Measurements from ENCODE around the gene COPG1.
"Not testable (repeated sequence)": the region's sequence is repeated elsewhere in the genome, so short reads cannot be mapped to it uniquely, and the experiment has no call there.

Gene COPG1

DNA sequence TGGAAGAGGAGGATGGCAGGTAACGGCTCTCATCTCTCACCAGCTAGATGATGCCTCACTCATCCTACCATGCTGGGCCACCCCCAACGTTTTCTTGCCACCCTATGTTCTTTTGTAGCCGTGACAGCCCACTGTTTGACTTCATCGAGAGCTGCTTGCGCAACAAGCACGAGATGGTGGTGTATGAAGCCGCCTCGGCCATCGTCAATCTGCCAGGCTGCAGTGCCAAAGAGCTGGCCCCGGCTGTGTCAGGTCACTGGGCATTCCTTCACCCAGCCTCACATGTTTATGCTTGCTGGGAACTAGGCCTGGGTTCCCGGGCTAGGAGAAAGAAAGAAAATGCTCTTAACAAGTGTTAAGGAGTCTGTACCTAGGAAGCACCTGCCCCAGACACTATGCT, 8.2 kb downstream of the COPG1 start:
- TF ChIP-seq CTCF (IDR thresholded peaks at IDR 0.05; ENCODE audit: low read depth, low read length) = no peak
- DNase-seq (ENCODE audit: extremely low read depth, low read depth) = no peak

- no peak for TF ChIP-seq CTCF (IDR thresholded peaks at IDR 0.05; ENCODE audit: low read depth, low read length)
These were observed 10.4 kb downstream of the COPG1 start for GRCh38 chr3:129259612-129260477.

GRCh38 chr3:129260606-129261005, 11.2 kb downstream of the COPG1 start:
- no peak for TF ChIP-seq CTCF (IDR thresholded peaks at IDR 0.05; ENCODE audit: low read depth, low read length)
- DNase-seq (ENCODE audit: extremely low read depth, low read depth) = no peak

More at GRCh38 chr3:129259612-129260477, 10.4 kb downstream of the COPG1 start:
- DNase-seq (ENCODE audit: extremely low read depth, low read depth) = no peak

DNA sequence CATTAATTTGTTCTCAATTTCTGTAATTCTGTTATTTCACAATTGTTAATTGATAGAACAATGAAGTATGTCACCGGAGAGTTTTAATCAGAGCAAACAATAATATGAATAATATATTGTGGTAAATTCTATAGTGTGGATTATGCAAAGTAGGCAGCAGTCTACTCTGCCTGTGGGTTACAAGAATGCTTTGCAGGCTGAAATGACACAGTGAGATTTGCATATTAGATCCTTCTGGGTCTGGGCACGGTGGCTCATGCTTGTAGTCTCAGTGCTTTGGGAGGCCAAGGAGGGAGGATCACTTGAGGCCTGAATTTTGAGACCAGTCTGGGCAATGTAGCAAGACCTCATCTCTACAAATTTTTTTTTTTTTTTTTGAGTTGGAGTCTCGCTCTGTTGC, 12.5 kb downstream of the COPG1 start:
- DNase-seq (ENCODE audit: extremely low read depth, low read depth) = no peak
- TF ChIP-seq CTCF (IDR thresholded peaks at IDR 0.05; ENCODE audit: low read depth, low read length) = no peak

- no peak for DNase-seq (ENCODE audit: extremely low read depth, low read depth)
- TF ChIP-seq CTCF (IDR thresholded peaks at IDR 0.05; ENCODE audit: low read depth, low read length) = no peak
These were observed 13.9 kb downstream of the COPG1 start for GRCh38 chr3:129263161-129263910.

GRCh38 chr3:129264994-129265393, 15.6 kb downstream of the COPG1 start:
- DNase-seq (ENCODE audit: extremely low read depth, low read depth) = not testable (repeated sequence)

GRCh38 chr3:129266651-129267050, 17.2 kb downstream of the COPG1 start:
- TF ChIP-seq CTCF (IDR thresholded peaks at IDR 0.05; ENCODE audit: low read depth, low read length) = no peak
- no peak for DNase-seq (ENCODE audit: extremely low read depth, low read depth)
